Inflammatory macrophage (primary cell): Measurements from ENCODE around the gene ARSG.
"Not testable (repeated sequence)": the region's sequence is repeated elsewhere in the genome, so short reads cannot be mapped to it uniquely, and the experiment has no call there.

Experiments
- DNase-seq, 2 donors: peaks; one replicate each; pipeline ENCODE4 v3.0.0-alpha.2; 2020 to 2022

Gene ARSG

DNA sequence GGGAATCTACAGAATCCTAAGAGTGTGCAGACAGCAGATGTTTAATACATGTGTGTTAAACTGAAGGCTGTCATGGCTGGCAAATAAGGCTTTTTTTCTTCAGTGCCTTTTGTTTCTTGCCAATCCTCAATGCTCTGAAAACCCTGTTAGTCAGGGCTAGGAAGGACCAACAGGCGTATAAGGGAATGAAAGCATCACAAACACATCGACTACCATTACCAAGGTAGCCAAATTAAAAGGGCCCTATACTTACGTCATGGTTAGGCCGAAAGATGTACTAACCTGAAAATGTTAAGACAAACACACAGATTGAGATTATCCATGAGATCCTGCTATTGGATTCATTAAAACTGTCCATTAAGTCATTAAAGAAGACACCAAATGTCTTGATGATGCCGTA, 13.5 kb upstream of the ARSG start:
- DNase-seq, result no peak

DNA sequence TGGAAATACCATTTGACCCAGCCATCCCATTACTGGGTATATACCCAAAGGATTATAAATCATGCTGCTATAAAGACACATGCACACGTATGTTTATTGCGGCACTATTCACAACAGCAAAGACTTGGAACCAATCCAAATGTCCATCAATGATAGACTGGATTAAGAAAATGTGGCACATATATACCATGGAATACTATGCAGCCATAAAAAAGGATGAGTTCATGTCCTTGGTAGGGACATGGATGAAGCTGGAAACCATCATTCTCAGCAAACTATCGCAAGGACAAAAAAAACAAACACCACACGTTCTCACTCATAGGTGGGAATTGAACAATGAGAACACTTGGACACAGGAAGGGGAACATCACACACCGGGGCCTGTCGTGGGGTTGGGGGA, 9.3 kb upstream of the ARSG start:
- not testable (repeated sequence) for DNase-seq

DNA sequence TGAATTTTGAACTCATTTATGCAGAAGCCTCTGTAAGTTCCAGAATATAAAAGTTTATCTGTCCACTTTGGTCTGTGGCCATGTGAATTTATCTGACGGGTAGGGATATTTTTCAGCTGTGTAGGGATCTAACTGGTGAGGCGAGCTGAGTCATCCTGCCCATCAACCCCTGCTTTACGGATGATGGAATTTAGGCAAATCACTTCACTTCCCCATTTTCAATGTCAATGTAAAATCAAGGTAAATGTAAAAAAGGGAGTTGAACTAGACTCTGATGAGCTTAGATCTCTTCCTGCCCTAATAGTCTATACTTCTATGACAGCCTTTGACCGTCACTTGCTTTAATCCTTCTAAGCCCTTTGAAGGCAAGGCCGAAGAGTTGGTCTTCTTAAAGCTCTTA, 2.9 kb upstream of the ARSG start:
- peak; percentile 79 to 85 for DNase-seq

DNA sequence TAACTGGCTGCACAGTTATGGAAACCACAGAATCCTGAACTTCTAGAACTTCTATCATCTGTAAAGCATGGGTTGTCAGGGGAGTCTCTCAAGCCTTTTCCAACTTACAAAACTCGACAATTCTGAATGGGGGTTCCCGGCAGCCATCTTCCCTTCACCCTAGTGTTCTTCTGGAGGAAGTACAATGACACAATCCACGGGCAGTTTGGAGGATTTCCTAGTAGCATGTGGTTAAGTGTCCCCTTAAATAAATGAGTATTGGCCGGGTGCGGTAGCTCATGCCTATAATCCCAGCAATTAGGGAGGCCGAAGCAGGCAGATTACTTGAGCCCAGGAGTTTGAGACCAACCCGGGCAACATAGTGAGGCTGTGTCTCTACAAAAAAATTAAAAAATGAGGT, 2.5 kb upstream of the ARSG start:
- peak; percentile 80 to 86 for DNase-seq

- peak in 1 of 2 donors; percentile 17 for DNase-seq
Measured at GRCh38 chr17:68289473-68289872, 1.8 kb upstream of the ARSG start.

GRCh38 chr17:68289936-68290267, 1.4 kb upstream of the ARSG start:
- peak in 1 of 2 donors; percentile 18 for DNase-seq

DNA sequence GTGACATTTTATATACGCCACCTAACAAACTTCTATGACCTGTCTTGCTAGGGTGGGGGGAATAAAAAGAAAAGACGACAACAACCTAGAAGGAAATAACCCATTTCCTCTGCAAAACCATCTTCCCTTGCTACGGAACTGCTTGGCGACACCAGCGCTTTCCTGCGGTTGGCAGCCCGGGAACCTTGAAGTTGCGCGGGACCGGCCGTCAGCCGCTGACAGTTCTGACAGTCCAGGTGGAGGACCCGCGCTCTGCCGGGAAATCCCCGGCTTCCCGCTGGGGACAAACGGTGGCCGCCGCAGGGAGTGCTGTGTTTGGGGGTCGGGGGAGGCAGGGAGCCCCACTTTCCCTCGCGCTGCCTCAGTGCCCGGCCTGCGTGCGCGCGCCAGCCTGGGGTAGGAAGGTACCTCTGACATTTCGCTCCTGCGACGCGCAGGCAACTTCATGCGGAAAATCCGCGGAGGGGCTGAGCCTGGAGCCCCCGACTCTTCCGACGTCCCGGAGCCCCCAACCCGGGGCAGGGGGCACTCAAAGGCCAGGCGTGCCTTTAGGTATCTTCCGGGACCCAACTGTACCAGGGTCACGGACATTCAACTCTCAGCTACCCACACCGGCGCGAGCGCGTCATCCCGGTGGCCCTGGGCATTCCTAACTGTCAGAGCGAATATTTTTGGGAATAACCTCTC, 884 bp upstream of the ARSG start:
- peak; percentile 46 to 61 for DNase-seq

DNA sequence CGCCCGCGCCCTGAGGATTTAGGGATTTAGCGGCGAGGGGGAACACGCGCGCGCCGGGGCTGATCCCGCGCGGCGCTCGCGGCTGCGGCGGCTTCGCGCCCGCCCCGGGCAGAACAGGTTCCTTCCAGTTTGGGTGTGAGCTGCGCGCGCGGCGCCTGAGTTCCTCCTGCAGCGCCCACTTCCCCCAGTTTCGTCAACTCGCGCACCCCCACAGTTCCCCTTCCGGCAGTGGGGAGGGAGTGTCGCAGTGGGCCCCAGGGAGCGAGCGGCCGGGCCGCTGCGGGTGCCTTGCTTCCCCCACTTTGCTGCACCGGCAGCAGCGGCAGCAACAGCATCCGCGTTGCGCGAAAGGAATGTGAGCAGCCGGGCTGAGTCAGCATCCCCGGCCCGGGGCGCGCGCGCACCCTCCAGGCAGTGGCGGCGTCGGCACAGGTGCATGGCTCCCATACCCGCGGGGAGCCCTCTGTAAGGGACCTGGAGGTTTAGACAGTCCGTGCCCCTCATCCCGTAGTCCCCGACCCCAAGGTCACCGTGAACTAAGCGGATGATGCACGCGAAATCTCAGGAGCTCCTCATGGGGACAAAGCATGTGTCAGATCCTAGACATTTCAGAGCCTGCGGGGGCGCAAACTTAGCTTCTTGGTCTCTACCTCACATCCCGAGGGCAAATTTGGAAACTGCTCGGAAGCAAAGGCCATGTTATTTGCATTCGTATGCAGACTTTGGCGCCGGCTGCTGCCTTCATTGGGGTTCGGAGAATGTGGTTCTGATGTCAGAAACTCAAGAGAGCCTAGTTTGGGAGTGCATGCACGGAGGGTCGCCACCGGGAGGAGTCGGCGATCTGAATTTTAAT, 767 bp downstream of the ARSG start:
- DNase-seq, result peak; percentile 98

DNA sequence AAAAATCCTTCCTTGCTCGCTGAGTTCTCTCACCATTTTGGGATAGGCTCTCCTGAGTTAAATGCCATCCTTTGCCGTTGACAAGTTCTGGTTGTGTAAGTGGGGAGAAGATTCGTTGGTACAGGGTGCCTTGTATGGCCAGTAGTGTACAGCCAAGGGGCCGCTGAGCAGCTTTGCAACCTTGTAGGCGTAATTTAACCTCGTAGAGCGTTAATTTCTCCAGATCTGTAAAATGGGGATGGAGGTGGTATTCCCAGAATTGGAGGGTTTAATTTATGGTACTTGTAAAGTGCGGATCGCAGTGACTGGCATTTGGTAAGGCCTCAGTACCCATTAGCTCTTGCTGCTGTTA, 1.4 kb downstream of the ARSG start:
- no peak for DNase-seq

DNA sequence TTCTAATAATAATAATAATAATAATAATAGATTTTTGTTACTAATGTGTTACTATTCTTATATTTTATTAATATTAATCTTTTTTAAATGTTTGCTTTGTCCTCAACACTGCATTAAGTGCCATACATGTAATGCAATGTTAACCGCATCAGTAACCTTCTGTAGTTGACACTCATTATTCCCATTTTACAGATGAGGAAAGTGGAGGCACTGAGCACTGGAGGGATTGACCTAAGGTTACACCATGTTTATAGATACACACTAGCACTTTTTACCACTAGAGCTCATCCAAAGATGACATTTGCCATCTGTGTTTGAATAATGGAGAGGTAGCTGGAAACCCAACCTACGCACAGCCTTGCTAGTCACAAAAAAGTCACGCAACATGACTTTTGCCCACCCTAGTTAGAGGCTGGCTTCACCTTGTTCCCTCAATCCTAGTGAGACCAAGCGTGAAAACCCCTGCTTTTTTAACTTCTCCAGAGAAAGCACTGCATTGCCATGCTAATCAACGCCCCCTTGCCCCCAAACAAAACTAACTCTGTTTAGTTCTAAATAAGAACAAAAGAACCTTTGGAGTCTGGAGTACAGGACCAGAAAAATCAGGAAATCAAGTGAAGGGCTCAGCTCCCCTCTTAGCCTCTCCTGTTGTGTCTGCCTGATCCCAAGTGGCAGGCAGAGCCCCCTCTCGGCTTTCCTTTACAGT, 2.3 kb downstream of the ARSG start:
- DNase-seq, result no peak

GRCh38 chr17:68294196-68294555, 2.9 kb downstream of the ARSG start:
- DNase-seq, result no peak

DNA sequence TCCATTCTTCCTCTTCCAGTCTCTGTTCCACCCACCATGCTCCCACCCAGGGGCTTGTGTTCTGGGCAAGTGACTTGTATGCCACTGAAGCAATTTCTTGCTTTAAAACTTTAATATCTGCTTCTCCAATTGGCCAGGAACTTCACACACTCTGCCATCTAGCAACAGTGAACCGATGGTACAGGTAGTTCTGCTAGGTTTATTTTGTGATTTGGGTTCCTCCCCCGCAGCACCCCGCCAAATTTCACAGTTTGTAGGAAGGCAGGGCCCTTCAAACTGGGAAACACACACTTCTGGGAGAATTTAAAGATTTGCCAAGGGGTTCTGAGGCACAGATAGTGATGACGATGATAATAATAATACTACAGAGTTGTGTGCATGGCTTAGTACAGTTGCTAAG, 3.3 kb downstream of the ARSG start:
- DNase-seq, result no peak

DNA sequence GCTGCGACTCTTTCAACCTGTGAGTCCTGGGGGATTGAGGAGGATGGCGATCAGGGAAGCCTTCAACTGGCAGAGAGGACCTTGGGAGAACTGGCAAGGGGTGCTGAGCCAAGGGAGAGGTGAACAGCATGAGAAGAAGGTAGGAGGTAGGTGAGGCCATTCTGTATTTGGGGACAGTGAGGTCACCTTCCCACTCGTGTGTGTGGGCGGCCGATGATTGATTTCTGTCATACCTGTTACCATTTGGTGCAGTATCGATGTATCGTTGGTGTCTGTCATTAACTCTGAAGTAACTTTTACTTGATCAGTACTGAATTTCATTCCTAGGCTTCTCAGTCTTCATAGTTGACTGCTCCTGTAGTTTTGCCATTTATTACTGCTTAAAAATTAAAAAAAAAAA, 3.8 kb downstream of the ARSG start:
- no peak for DNase-seq

GRCh38 chr17:68296217-68297191, 5.2 kb downstream of the ARSG start:
- DNase-seq, result peak; percentile 16 to 24

DNA sequence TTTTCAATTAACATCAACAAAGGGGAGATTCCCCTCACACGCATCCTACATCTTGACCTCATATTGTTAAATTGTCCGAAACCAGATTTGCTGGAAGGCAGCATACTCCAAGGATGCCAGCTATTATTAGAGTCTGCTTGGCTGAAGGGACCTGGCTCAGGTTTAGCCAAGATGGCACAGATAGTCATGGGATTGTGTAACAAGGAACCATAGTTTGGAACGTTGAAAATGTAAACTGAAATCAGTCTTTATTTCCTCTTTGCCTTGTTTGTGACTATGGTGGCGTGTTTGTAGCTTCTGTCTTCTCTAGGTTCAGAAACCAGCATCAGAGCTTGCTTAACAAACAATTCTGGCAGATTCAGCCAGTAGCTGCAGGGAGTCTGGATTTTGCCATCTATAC, 5.9 kb downstream of the ARSG start:
- peak; percentile 64 to 74 for DNase-seq

GRCh38 chr17:68298601-68299000, 7.3 kb downstream of the ARSG start:
- no peak for DNase-seq

- DNase-seq, result no peak
Measured at GRCh38 chr17:68299817-68300216, 8.5 kb downstream of the ARSG start.

GRCh38 chr17:68301438-68301959, 10.2 kb downstream of the ARSG start:
- DNase-seq, result no peak

- DNase-seq, result no peak
Measured at GRCh38 chr17:68302066-68302564, 10.8 kb downstream of the ARSG start.

GRCh38 chr17:68302666-68303065, 11.4 kb downstream of the ARSG start:
- DNase-seq, result no peak

- no peak for DNase-seq
Measured at GRCh38 chr17:68304706-68305105, 13.4 kb downstream of the ARSG start.

DNA sequence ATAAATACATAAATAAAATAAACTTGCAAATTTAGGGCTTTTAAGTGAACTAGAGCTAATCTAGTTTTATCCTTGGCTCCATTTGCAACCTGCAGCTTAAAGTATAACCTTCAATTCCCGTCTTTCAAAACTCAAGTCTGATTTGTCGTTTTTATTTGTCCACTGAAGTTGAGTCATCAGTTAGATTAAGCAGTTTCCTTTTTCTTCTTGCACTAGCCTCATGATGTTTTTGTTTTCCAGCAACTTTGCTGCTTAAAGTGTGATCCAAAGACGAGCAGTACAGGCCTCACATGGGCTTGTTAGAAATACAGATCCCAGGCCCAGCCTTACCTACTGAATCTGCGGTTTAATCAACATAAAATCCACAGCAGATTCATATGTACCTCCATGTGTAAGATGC, 13.8 kb downstream of the ARSG start:
- DNase-seq, result peak; percentile 58 to 60
